GM12891 (cell line): ENCODE results near the gene DNAJC18.

ENCODE experiments used
- POLR2A ChIP-seq: IDR thresholded peaks from 2 replicates; pipeline ENCODE4 v1.6.1; 2011; ENCODE audit warnings: low read depth, low read length, control low read depth
- POLR2AphosphoS5 ChIP-seq: IDR thresholded peaks from 2 replicates; pipeline ENCODE4 v1.6.1; 2011; ENCODE audit warnings: low read depth, low read length, control low read depth

- TF ChIP-seq POLR2A, result no peak; the same call in 1 of the 2 replicates
- TF ChIP-seq POLR2AphosphoS5, result peak; percentile 60; the same call in 1 of the 2 replicates
Measured at GRCh38 chr5:139391570-139392323, 47.6 kb downstream of the DNAJC18 start.
